ENCODE results near the gene MYO15A. TPM values are rescaled to one million over a fixed set of nuclear protein-coding genes. Genes with fewer than 3 reads are reported as not detected.

Gene MYO15A
- total RNA-seq, 2 experiments from 2014 or later, result 0.76 to 1.1 TPM

- DNase-seq, result no peak
- POLR2A ChIA-PET, result interaction anchor here (0.7 kb wide), 2 partner anchors 30 to 152 kb away, joined by 3 read pairs; no protein-coding TSS in a partner anchor
- Mint-ChIP-seq H3K4me3 (no peak overlapping the region), H3K27me3 (no peaks in the 10 kb centered on the region), H3K27ac (no peak overlapping the region), H3K36me3 (ENCODE audit: low read depth) (no peaks in the 10 kb centered on the region), H3K9me3 (no peaks in the 10 kb centered on the region), H3K4me1 (ENCODE audit: low read depth) (peaks cover 24% of the 10 kb centered on the region)
- intact Hi-C loops (cut with micrococcal nuclease), result no loop called here
- CTCF ChIA-PET, result no interaction called here
- ATAC-seq, result no peak
- TF ChIP-seq CTCF (IDR thresholded peaks at IDR 0.05), result no peak
Observed at GRCh38 chr17:18177133-18177532, 68.6 kb downstream of the MYO15A start.

- no peak for ATAC-seq
- Mint-ChIP-seq H3K27me3 (no peaks in the 10 kb centered on the region), H3K36me3 (ENCODE audit: low read depth) (no peaks in the 10 kb centered on the region), H3K4me3 (no peak overlapping the region), H3K9me3 (no peaks in the 10 kb centered on the region), H3K27ac (no peak overlapping the region), H3K4me1 (ENCODE audit: low read depth) (peaks cover 26% of the 10 kb centered on the region)
- CTCF ChIA-PET, result no interaction called here
- DNase-seq, result no peak
- TF ChIP-seq CTCF (IDR thresholded peaks at IDR 0.05), result no peak
- POLR2A ChIA-PET, result interaction anchor here (0.7 kb wide), 2 partner anchors 31 to 152 kb away, joined by 3 read pairs; no protein-coding TSS in a partner anchor
- intact Hi-C loops (cut with micrococcal nuclease), result no loop called here
Observed at GRCh38 chr17:18177722-18178121, 69.2 kb downstream of the MYO15A start.

DNA sequence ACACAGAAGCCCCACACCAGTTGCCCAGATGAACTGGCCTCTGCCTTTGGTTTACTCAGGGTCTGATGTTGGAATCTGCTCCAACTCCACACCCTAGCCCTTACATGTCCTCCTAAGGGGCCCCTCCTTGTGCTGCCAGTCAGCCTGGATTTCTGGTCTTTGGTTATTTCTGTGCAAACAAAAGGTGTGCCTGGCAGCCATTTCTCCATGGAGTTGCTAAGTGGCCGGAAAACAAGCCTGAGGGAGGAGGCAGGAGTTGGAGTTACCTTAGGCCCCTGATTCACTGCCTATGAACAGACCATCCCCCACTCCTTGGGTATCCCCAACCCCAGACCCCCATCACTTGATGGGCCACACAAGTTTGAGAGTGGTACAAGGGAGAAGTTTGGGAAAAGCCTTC, 70.6 kb downstream of the MYO15A start:
- POLR2A ChIA-PET, result no interaction called here
- ATAC-seq, result no peak

GRCh38 chr17:18179804-18180203, 71.2 kb downstream of the MYO15A start:
- no peaks in the 10 kb centered on the region for H3K9me3 Mint-ChIP-seq
- DNase-seq (no peak), ATAC-seq (no peak)
- H3K36me3 Mint-ChIP-seq (ENCODE audit: low read depth), result peaks cover 5% of the 10 kb centered on the region
- H3K27ac Mint-ChIP-seq, result peak overlapping the region; percentile 30
- CTCF ChIA-PET, result interaction anchor here (1.2 to 7.5 kb wide), 3 partner anchors 9 to 37 kb away, joined by 3 to 69 read pairs (median 6); no protein-coding TSS in a partner anchor
- H3K27me3 Mint-ChIP-seq, result no peaks in the 10 kb centered on the region
- H3K4me3 Mint-ChIP-seq, result no peak overlapping the region
- TF ChIP-seq CTCF (IDR thresholded peaks at IDR 0.05), result no peak
- POLR2A ChIA-PET, result interaction anchor here (1.3 to 2.6 kb wide), 2 partner anchors 14 to 81 kb away, joined by 5 to 8 read pairs; partner anchors contain the start of gene MIEF2
- intact Hi-C loops (cut with micrococcal nuclease), result no loop called here
- H3K4me1 Mint-ChIP-seq (ENCODE audit: low read depth), result peaks cover 26% of the 10 kb centered on the region

More for the DNA sequence above, 70.6 kb downstream of the MYO15A start:
- no peaks in the 10 kb centered on the region for H3K27me3 Mint-ChIP-seq
- H3K36me3 Mint-ChIP-seq (ENCODE audit: low read depth), result no peaks in the 10 kb centered on the region
- H3K4me3 Mint-ChIP-seq, result no peak overlapping the region
- no peak for DNase-seq
- TF ChIP-seq CTCF (IDR thresholded peaks at IDR 0.05), result no peak
- H3K4me1 Mint-ChIP-seq (ENCODE audit: low read depth), result peaks cover 26% of the 10 kb centered on the region
- H3K9me3 Mint-ChIP-seq, result no peaks in the 10 kb centered on the region
- intact Hi-C loops (cut with micrococcal nuclease), result no loop called here
- CTCF ChIA-PET, result interaction anchor here (1.2 to 7.5 kb wide), 3 partner anchors 9 to 36 kb away, joined by 3 to 69 read pairs (median 6); no protein-coding TSS in a partner anchor
- peak overlapping the region; percentile 30 for H3K27ac Mint-ChIP-seq

- H3K9me3 Mint-ChIP-seq, result no peaks in the 10 kb centered on the region
- ChIA-PET POLR2A (interaction anchor here (0.8 to 4.2 kb wide), 10 partner anchors 11 to 143 kb away, joined by 3 to 18 read pairs (median 4); partner anchors contain the start of genes LLGL1 and MIEF2), CTCF (interaction anchor here (0.6 to 7.5 kb wide), 3 partner anchors 38 to 81 kb away, joined by 3 to 69 read pairs (median 4); no protein-coding TSS in a partner anchor)
- intact Hi-C loops (cut with micrococcal nuclease), result no loop called here
- TF ChIP-seq CTCF (IDR thresholded peaks at IDR 0.05), result no peak
- H3K4me1 Mint-ChIP-seq (ENCODE audit: low read depth), result peaks cover 29% of the 10 kb centered on the region
- H3K27me3 Mint-ChIP-seq, result no peaks in the 10 kb centered on the region
- H3K36me3 Mint-ChIP-seq (ENCODE audit: low read depth), result peaks cover 21% of the 10 kb centered on the region
- H3K4me3 Mint-ChIP-seq, result peak overlapping the region; percentile 96
- peak overlapping the region; percentile 98 for H3K27ac Mint-ChIP-seq
- ATAC-seq, result peak; percentile 14
- peak; percentile 86 for DNase-seq
Observed at GRCh38 chr17:18181358-18181757, 72.8 kb downstream of the MYO15A start.
